ENCODE results near the gene GPATCH8.

DNA sequence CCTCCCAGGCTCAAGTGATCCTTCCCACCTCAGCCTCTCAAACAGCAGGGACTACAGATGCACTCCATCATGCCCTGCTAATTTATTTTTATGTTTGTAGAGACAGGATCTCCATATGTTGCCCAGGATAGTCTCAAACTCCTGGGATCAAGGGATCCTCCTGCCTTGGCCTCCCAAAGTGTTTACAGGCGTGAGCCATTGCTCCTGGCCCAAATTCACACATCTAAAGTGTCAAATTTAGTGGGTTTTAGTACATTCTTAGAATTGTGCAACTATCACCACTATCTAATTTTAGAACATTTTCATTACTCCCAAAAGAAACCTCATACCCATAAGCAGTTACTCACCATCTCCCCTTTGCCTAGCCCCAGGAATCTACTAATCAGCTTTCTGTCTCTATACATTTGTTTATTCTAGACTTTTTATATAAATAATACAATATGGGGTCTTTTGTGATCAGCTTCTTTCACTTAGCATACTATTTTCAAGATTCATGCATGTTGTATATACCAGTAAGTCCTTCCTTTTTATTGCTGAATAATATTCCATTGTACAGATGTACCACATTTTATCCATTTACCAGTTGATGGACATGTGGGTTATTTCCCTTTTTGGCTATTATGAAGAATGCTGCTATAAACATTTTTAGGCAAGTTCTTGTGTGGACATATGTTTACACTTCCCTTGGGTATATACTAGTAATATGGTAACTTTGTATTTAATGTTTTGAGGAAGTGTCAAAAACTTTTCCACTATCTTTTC is 88.6 kb downstream of the GPATCH8 start:
- TF ChIP-seq EP300 (IDR thresholded peaks at IDR 0.05) (no peak), POLR2AphosphoS5 (IDR thresholded peaks at IDR 0.05) (no peak)
- TF ChIP-seq, protein P1, sequence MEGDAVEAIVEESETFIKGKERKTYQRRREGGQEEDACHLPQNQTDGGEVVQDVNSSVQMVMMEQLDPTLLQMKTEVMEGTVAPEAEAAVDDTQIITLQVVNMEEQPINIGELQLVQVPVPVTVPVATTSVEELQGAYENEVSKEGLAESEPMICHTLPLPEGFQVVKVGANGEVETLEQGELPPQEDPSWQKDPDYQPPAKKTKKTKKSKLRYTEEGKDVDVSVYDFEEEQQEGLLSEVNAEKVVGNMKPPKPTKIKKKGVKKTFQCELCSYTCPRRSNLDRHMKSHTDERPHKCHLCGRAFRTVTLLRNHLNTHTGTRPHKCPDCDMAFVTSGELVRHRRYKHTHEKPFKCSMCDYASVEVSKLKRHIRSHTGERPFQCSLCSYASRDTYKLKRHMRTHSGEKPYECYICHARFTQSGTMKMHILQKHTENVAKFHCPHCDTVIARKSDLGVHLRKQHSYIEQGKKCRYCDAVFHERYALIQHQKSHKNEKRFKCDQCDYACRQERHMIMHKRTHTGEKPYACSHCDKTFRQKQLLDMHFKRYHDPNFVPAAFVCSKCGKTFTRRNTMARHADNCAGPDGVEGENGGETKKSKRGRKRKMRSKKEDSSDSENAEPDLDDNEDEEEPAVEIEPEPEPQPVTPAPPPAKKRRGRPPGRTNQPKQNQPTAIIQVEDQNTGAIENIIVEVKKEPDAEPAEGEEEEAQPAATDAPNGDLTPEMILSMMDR (IDR thresholded peaks at IDR 0.05), result no peak
